ENCODE measurements around the gene SH3RF1.

SH3RF1 gene

DNA sequence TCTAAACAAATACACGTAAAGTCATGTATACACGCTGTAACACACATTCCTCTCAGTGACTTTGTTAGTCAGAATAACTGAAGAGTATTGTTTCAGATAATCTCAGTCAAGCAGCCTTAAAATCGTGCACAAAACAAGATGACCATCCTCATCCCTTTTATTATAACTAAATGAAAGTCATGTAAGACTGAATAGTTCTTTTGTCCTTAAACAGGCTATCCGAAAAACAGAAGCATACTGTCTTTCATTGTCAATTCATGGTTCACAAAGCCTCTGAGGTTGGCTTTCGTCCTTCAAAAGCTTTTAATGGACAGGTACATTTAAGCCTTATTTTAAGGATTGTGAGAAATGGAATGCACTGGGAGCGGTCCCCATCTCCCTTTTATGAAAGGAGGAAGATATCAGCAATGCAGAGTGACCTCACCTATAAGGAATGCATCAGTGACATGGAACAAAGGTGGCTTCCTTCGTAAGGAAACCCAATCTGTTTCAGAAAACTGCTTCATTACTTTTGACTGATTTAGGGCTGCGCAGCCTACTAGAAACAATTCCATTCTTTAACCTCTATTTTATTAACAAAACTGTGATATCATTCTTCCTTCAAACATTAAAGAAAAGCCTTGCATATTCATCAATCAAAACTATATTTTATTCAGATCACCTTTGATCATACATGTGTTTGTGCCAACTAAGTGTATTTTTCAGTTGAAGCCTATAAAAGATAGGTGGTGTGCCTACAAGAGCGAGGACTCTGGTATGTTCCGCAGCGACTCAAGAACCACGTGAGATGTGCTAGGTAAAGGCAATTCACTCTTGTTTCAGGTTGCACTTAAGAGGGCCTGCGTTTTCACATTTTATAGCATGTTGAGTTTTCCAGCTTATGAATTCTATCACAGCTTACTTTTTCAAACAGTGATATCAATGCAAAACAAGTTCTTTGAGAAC lies 19.2 kb downstream of the SH3RF1 start:
- no peak for DNase-seq

DNA sequence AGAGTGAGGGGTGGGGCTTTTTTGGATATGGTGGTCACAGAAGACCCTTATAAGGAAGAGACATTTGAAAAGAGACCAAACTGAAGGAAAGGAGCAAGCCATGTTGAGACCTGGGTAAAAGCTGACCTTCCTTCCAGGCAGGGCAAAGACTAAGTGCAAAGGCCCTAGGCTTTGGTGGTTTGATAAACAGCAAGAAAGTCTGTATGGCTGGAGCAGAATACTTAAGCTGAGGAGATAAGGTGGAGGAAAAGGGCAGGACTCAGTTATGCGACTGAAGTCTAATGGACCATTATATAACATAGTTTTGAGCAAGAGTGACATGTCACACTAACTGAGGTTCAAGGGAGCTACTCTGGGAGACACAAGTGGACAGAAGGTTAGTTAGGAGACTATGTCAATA lies 20.0 kb downstream of the SH3RF1 start:
- DNase-seq, result no peak

DNA sequence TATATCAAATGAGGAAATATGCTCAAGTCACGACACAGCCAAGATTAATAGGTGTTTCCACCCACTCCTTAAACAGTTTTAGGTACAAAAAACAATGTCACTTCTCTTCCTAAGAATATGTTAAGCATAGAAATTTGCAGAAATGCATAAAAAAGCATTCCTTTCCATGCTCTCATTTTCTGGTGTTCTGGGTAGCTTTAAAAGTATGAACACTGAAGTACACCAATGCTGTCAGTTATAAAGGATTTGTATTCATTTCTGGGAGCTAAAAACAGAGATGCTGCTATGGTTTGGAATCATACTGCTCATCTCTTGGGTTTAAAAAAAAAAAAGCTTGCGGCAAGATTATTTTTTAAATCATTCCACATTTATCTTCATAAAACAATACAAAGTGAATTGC lies 20.8 kb downstream of the SH3RF1 start:
- DNase-seq, result no peak

DNA sequence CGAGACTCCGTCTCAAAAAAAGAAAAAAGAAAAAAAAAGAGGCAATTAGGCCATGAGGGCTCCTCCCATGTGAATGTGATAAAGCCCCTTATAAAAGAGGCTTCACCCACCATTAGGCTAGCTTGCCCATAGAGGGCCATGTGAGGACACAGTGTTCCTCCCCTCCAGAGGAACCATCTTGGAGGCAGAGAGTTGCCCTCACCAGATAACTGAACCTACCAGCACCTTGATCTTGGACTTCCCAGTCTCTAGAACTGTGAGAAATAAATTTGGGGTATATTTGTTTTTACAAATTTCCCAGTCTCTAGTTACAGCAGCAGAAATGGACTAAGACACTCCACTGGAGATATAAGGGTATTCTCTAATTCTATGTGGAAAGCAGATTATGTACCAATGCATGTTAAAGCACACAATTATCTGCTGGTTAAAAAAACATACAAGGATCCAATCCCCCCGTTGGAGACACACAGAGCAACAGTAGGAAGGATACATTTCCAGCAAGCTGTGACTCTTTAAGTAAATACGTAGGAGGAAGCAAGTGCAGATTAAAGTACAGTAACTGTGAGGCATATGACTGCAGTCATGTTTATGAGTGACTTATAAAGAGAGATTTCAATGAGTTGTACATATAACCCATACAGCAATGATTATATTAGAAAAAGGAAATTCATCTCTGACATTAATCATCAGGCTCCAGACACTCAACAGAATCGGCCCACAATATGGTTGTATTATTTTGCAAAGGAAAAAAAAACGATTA lies 21.4 kb downstream of the SH3RF1 start:
- no peak for DNase-seq

DNA sequence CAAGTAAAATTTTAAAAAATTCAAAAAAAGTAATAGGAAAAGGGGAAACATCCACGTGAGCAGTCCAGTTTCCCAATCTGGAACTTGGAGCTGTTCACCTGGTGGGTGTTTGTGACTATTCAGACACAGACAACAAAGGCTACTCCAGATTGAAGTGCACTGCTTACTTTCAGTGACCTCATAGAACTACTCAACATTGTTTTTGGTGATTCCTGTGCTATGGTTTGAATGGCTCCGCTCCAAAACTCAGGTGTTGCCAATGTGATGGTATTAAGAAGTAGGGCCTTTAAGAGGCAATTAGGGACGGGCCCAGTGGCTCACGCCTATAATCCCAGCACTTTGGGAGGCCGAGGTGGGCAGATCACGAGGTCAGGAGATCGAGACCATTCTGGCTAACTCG lies 22.1 kb downstream of the SH3RF1 start:
- no peak for DNase-seq

DNA sequence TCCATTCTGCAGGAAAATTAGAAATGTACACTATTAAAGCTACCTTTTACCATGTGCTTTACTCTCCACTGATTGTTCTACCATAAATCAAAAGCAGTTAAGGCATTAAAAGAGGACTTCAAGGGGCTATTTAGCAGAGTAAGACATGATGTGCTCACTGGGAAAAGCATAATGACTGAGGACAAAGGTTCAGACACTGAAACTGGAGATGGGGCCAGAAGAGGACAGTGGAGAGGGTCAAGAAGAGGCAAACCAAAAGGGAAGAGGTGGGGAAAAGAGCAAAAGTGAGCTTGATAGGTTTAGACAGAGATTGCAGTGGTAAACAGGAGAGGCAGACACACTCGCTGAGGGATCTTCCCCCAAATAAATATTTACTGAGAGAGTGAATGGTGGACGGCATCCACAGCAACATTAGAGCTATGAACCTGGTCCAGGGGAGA lies 23.8 kb downstream of the SH3RF1 start:
- DNase-seq, result no peak

DNA sequence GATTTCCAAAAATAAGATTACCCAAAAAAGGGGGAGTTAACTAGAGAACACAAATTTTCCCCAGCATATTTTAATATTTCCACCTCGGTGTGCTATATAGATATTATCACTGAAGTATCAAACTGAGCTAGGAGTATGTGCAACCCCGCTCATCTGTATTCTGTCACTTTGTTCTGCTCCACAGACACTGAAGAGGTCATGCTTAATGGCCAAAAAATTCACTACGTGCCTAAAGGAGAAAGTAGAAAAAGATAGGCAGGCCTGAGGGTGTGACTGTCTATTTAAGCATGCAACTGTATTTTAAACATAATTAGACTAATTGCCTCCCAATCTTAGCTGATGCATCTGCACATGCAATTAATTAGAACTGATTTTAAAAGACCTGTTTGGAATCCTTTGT lies 24.5 kb downstream of the SH3RF1 start:
- DNase-seq, result no peak

DNA sequence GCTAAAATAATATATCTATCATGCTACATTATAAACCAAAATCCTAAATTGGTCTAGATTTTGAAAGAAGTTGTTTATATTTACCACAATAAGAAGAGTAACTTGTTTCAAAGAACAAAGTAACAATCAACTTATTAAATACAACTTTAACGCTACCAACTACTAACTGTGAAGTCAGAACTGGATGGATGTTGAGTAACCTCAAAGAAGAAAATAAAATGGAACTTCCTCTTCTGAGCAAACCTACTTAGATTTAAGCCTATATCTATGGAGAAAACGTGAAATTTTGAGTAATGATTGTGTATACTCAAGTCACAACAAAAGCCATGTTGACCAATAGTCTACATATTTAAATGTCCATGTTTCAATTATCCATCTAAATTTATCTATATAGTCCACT lies 25.7 kb downstream of the SH3RF1 start:
- DNase-seq, result no peak

DNA sequence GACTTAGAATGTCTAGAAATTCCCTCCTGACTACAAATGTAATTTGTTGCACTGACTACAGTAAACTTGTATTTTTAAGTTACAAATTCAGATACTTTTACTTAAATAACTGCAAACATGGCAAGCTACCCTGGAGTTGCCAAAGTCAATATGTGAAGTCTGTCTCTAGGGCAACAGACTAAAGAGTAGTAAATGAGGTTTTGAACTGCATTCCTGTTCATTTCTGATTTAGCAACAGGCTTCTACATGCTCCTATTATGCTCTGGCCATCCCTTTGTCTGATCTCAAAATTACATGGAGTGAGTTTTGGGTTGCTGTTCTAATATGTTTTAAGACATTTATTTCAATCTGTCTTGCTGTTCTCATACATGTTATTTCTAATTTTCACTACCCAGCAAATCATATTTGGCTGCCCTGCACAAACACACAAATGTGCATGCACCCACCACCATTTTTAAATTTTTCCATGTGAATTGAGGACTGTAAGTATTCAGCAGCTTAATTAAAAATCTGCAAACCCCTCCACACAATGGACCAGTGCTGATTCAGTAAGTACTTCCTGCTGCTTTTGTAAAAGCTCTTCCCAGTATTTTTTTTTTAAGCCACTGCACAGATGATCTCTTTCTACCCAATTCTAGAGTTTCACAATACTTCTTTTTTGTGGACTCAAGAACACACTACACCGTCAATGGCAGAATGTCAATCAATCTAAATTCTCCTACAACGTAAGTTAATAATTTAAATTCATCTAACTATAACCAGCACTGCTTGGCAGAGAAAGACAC lies 26.7 kb downstream of the SH3RF1 start:
- DNase-seq, result no peak

DNA sequence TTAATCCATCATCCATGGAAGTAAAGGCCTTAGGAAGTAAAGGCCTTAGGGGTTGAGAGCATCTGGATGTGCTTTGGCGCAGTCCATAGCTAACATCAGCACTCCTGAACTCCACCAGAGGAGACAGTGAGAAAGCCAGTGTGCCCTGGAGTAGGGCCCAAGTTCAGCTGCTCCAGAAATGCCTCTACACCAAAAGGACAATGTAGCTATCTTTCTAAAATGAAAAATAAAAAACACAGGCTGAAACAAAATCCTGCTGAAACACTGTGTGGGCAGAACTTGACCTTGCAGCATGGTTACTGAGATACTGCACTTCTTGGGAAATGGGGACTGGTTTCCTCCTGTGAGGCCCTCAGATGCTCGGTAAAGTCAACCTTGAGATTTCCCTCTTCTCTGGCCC lies 29.3 kb downstream of the SH3RF1 start:
- no peak for DNase-seq

DNA sequence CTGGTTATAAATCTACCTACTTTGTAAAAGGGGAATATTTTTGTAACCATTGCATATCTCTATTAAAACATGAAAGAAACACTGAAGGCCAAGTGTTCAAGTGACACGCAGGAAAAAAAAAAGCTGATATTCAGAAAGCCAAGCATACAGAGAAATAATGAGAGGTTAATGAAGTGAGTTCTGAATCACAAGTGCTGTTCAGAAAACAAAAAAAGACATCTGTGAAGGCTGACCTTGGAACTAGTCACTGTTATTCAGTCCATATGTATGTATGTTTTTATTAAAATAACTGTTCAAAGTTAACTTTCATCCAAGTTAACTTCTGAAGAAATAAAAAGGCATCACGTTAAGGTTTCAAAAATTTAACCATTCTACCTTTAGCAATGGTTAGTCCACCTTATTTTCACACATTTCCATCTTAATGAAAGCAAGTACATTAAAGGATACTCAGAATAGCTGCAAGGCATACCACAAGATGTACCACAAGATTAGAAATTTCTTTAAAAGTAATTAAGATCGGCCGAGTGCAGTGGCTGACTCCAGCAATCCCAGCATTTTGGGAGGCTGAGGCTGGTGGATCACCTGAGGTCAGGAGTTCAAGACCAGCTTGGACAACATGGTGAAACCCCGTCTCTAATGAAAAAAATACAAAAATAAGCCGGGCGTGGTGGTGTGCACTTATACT lies 31.4 kb downstream of the SH3RF1 start:
- DNase-seq, result no peak

DNA sequence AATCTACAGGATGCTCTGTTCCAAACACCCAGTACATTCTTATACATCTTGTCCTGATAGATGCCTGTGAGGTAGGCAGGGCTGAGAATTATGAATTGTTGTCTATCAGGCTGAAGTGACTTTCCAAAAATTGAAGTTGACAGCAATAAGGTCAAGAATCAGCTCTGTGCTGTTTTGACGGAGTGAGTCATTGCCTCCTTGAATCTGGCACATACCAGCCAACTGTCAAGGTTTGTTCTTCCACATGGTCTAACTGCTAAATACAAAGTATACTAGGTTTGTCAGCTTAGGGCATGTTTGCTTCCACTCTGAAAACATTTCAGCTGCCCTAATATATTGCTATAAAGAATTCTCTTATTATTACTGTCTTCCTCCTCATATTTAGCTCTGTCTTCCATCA lies 32.3 kb downstream of the SH3RF1 start:
- DNase-seq, result no peak

DNA sequence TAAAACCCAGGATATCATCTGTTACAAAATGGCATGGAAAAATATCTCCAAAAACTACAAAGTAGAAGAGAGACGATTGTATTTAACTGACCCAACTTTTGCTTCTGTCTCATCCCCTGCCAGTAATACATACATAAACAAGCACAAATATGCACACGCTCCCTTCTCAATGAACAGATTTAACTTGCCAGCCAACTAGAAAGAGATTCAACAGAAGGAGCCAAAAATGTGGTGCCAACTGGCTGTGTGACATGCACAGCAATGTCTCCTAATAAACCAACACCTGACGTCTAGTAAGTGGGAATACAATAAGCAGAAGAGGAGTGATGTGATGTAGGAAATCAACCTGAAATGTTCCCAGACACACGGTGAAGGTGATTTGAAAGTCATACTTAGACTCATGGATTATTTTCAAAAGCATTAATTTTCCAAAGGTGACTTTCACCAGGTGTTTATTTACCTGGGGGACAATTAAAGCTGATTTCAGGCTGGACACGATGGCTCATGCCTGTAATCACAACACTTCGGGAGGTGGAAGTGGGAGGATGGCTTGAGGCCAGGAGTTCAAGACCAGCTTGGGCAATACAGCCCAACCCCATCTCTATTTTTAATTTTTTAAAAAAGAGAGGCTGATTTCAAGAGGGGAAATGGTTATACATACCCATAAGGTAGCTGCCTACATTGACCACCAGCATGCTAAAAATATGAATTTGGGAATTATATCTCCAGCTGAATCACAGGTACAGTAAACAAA lies 33.7 kb downstream of the SH3RF1 start:
- DNase-seq, result no peak

DNA sequence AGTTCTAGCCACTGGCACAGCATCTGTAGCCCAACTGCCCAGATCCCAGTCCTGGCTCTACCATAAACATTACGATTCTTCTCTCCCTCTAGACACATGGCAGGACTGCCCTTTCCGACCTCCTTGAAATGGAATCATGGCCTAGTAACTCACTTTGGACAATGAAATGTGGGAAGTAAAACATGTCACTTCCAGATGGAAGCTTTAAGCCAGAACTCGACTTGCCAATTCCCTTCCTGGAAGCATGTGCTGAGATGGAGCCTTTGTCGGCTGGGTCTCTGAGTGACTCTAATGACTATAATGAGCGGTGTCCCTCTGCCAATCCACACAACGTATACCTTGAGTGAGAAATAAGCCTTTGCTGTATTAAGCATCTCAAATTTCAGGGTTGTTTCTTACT lies 34.7 kb downstream of the SH3RF1 start:
- no peak for DNase-seq

DNA sequence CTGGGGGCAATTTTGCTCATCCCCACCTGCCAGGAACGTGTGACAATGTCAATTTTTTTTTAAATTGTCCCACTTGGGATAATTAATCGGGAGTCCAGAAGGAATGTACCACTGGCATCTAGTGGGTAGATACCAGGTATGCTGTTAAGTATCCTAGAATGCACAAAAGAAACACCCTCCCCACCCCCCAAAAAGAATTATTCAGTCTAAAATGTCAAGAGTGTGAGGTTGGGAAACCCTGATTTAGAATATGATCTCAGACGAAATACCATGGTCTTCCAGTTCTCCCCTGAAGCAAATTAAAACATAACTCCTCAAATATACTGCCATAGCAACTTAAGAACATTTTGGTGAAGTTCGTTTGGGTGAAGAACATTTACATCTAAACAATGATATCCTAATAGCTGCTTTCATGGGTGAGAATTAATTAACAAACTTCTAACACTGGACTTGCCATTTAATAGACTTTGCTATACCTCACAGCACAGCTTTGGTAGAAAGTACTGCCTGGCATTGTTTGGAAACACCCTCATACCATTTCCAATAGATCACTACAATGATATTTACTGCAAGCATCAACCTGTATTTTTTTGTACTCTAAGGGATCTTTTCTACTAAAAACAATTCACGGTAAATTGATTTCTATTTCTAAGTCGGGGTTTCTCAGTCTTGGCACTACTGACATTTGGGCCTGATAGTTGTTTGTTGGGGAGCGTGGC lies 36.5 kb downstream of the SH3RF1 start:
- no peak for DNase-seq

DNA sequence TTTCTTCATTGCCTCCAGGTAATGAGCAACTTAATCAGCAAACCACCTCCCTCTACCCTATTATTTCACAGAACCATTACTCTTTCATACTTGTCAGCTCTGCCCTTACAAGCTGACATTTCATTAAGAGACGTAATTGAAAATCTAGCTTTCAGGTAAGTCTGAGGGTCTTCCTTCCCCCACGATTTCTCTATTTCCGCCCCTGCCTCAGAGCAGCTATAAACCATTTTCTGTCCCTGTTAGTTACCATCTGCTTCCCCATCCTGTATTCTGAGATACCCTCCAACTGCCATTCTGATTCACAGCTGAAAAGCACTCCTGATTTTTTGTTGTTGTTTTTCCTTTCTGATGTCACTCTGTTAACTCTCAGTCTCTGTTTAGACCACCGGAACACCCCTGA lies 37.1 kb downstream of the SH3RF1 start:
- no peak for DNase-seq

DNA sequence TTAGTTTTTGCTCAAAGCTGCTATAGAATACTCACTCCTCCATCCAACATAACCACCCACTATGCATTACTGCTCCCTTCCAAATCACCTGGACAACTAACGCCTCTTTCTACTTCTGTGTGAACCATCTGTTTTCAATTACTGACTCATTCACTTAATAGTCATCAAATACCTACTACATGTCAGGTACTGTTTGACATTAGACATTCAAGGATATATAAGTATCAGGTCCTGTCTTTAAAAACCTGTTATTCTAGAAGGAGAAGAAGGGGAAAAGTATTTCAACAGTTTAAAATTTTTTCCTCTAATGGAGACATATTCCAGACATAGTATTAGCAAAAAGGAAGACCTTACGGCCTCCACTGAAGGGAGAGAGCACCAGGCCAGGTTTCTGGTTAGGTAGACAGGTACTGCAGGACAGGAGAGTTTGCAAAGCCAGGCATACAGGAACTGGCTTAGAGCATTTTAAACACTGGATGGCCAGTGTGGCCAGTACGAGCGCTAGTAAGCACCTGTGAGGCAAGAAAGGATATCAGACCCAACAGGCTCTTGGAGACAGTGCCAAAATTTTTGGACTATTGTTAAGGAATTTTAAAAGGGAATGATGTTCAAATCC lies 39.0 kb downstream of the SH3RF1 start:
- no peak for DNase-seq

DNA sequence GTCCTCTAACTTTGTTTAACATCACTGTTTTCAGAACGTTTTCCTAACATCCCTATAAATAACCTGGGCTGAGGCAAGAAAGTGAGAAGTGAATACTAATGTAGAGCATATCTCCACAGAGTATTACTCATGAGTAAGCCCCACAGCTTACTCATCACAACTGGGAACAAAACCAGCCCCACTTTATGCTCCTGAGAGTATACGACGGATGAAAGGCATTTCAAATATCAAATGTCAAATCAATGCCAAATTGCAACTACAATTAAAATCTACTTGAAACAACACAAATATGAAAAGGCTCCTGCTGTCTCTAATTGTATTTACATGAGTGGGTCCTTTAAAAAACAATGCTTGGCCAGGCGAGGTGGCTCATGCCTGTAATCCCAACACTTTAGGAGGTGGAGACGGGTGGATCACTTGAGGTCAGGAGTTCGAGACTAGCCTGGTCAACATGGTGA lies 41.2 kb downstream of the SH3RF1 start:
- DNase-seq, result no peak

DNA sequence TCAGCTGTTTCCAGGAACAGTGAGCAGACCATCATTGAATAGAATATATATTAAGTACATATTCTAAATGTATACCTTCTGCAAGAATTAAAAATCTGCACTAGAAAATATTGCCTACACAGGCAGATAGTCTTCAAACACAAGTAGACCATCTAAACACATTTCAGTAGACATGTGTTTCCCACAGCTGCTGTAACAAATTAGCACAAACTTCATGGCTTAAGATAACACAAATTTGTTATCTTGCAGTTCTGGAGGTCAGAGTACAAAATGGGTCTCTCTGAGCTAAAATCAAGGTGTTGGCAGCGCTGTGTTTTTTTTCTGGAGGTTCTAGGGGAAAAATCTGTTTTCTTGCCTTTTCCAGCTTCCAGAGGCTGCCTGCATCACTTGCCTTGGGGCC lies 42.7 kb downstream of the SH3RF1 start:
- no peak for DNase-seq

DNA sequence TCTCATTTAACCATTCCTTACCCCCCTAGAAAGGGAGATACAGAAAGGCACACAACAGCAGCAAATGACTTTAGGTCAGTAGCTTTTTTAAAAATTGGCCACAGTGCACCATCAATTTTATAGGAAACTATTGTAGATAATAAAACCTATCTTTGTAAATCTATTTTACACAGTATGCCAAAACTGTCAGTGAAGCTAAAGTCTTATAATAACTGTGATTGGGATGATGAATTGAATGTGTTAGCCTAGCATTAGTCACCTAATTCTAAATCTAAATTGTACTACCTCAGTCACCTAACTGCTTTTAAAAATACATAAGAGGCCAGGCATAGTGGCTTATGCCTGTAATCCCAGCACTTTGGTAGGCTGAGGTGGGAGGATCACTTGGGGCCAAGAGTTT lies 44.2 kb downstream of the SH3RF1 start:
- no peak for DNase-seq

DNA sequence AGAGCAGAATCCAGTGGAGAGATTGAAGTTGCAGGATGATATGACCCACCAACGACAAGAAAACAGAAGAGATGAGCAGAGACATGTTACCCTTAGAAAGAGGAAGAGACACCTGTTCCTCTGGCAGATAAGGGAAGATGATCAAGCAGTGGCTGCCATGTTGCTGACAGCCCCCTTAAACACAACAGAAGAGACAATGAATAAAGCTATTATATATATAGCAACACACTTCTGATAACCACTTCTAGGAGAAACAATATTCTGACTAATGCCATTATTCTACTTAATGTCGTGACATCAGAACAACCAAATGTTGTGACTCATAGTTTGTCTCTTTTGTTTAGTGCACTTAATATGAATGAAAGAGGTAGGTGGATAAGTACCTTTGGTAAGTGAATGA lies 44.9 kb downstream of the SH3RF1 start:
- no peak for DNase-seq

All from SHP77 (cell line).